Nucleus accumbens (tissue), 56 donors: ENCODE results near the gene GUCY2F.

Experiments used
- DNase-seq, 56 donors: peaks; one replicate each; lab custom pipeline; 2025; lab: John Stamatoyannopoulos, UW

GUCY2F gene

DNA sequence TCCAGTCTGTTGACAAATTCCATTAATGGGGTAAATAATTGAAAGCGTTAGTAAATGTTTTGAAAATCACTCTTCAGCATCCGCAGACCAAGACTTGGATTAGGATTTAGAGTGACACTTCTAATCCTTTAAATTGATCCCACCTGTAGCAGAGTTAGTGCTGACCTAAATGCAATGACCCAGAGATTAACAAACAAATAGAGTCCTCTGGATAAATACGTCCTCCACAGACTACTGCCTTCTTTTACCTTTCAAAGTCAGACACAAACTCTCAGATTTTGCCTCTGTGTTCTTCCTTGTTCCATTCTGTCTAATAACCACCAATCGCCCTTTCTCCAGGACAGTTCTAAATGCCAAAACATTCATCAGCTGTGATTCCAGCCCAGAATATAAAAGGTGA, at the start of gene GUCY2F:
Gene GUCY2F, minus strand, starts transcription at position 101 of the 400 bp plus-strand sequence. CDS start 6,150 bp downstream, outside the sequence.
- no peak for DNase-seq

DNA sequence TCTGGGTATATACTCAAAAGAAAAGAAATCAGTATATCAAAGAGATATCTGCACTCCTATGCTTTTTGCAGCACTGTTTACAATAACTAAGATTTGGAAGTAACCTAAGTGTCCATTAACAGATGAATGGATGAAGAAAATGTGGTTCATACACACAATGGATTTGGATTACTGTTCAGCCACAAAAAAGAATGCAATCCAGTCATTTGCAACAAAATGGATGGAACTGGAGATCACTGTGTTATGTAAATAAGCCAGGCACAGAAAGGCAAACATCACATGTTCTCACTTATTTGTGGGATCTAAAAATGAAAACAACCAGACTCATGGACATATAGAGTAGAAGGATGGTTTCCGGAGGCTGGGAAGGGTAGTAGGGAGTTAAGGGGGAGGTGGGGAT, 37.1 kb upstream of the GUCY2F start:
- DNase-seq = no peak

DNA sequence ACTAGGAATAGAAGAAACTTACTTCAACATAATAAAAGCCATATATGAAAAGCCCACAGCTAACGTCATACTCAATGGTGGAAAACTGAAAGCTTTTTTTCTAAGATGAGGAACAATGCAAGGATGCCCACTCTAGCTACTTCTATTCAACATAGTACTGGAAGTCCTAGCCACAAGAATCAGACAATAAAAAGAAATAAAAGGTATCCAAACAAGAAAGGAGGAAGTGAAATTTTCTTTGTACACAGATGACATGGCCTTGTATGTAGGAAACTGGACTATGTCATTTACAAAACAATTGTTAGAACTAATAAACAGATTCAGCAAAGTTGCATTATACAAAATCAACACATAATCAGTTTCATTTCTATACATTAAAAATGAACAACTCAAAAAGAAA, 29.2 kb upstream of the GUCY2F start:
- DNase-seq = no peak

DNA sequence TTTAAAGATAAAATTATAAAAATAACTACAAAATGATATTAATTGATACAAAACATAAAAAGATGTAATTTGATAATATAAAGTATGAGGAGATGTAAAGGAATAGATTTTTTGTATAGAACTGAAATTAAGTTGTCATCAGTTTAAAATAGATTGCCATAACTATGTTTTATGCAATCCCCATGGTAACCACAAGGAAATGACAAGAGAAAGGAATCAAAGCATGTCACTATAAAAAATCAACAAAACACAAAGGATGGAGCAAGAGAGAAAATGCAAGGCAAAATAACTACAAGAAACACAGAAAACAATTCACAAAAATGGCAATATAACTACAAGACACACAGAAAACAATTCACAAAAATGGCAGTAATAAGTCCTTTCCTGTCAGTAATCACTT, 27.0 kb upstream of the GUCY2F start:
- DNase-seq = no peak

DNA sequence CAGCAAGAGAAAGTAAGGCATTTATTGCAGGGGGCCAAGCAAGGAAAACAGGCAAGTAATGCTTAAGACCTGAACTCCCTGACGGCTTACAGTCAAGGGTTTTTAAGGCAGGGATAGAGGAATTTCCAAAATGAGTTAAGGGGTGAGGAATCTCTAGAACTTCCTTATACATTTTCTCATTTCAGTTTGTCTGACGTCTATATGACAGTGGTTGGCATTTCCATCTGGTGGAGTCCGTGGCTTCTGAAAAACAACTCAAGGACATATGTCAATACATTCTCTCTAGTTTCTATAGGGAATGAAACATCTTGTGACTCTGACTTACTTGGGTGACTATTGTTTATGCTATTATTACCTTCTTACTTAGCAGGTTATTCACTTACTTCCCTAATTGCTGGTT, 19.3 kb upstream of the GUCY2F start:
- DNase-seq = no peak

DNA sequence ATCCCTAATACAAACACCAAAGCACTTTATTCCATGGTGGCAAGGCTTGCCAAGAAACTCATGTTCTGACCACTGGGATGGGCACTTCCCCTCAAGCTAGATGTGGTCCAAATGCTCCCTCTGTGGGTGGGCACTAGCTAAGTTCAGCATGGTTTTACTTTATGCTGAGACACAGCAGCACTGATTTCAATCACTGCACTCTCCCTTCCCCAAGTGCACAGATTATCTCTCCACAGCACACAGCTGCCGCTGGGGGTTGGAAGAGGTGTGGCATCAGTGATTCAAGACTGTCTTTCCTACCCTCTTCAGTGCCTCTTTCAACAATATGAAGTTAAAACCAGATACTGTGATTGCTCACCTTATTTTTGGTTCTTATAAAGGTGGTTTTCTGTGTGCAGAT, 16.5 kb upstream of the GUCY2F start:
- DNase-seq = no peak

DNA sequence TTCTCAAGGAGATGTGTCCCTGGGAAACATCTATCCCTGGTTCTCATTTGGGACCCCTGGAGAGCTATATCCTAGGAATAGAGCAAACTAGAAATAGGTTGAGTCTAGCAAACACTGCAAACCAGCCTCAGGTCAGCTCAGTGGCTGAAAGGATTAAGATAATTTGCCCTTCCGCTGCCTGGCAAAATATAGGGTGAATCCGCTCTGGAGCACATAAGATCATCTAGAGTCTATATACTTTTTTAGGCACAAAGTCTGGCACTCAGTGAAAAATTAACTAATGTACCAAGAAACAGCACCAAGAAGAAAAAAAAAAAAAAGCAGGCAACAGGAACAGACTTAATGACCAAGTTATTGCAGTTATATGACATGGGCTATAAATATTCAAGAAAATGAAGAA, 7.3 kb upstream of the GUCY2F start:
- no peak for DNase-seq

DNA sequence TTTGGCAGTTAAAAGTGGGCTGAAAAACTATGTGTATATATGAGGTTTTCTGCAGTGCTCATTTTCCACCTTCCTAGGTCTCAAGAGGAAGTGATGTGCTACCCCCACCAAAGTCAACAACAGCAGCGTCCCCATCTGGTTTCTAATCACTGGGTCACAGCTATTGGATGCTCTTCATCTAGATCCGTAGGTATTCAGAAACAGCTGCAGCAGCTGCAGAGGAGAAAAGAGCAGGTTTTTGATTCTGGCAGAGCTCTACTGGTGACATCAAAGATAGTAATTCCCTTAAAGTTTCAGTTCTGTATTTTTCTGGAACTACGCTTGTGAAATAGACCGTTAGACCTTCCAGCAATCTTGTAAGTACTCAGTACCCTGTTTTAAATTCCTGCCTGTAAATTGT, 5.8 kb upstream of the GUCY2F start:
- DNase-seq = no peak

DNA sequence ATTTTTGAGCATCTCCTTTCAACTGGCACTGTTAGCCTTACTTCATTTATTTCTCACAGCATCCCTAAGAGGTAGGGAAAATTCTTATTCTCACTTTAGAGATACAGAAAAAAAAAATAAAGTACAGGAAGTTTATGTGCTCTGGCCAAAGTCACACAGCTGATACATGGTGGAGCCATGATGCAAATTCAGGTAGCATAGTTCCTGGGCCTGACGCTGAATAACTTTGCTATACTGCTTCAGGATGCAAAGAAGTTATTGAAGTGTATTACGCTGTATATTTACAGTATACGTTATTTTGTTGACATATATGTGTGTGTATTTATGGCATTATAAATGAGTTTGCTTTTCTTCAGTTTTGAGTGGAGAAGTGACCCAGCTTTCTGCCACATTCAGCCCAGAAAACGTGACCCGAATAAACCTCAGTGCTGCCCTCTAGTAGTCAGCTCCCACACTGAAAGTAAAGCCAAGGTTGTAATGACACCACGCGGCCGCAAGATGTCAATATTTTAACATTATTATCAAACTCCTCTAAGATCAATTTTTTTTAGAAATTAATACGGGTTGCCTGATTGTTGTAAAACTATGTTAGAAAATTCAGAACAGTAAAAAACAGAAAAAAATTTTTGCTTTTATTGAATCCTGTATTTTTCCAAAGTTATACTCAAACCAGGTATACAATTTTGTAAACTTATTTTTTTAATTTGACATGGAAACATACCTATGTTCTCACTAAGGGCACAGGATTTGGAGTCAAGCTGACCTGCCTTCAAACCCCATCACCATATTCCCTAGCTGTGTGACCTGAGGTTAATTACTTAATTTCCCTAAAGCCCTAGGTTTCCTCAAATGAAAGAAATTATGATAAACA, 3.8 kb upstream of the GUCY2F start:
- peak in 49 of 56 donors; percentile 0 to 66 (median 27) for DNase-seq

DNA sequence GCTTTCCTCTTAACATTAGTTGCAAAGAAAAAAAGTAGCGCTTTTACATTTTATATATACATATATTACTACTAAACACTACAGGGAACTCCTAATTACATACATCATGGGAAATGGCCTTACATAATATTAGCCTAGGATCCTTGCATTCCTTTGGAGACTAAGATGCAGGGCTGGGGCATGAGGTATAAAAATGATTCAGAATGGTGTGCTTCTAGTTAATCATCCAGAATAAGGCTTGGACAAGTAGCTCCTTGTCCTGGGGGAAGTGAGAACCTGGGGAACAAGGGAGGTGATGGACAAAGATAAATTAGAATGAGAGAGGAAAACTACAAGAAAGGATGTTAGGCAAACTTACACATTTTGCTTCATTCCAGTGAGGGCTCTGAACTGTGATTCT, 3.0 kb upstream of the GUCY2F start:
- DNase-seq = no peak

DNA sequence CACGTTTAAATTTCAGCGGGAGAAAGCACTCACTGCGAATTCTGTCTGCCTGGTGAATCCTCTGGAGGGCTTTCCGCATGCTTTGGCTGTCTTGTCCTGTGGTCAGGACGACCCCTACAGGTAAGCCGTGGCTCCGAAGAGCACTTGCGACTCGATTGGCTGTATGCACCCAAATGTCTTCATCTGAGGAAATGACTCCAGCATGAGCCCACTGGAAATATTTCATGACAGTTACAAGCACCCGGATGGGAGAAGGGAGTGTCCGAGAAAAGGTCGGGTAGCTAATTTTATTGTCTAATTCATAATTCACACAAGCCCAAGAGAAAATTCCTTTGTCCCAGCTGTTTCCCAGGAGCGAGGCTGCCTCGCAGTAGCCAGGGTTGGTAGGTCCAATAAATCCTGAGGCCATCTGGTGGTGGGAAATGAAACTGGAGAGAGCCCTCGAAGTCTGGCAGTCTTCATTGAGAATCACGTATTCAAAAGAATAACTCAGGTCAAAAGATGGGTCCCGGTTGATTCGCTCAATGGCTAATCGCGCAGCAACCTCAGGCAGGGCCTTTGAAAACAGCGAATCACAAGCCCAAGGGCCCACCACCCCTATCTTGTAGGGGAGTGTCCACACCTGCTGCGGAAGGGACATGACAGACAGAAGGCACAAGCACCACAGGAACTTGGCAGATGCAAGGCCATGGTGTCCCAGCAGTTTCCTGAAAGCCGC, 6.6 kb downstream of the GUCY2F start:
- peak in 48 of 56 donors; percentile 0 to 55 (median 16) for DNase-seq

DNA sequence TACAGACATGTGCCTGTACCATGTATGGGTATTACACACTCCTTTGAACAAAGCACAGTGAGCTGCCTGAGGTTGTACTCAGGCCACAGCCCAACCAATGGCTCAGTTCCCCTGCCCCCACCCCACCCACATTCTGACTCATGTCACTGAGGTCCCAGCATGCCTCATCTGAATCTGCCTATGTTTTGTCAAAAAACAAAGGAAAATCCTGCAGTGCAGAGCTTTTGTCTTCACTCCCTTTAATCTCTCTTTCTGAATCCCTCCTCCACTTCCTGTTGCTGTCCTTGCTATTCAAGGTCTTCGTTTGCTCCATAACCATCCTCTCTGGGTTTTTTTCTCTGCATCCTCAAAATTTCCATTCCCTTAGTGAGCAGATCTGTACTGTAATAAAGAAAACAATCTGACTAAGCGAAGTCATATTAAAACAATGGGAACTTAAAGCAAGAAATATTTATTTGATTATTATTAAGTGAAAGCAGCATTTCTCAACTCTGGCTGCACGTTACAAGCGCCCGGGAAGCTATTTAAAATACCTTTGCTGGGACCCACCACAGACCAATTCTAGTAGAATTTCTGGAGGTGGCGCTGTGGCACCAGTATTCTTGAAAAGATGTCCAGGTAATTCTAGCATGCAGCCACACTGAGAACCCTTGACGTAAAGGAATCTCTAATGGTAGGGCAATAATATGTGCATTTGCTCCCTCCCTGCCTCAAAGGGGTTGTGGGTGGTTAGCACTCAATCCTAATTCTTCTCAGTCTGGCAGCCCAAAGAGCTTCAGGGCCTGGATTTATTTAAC, 8.7 kb downstream of the GUCY2F start:
- DNase-seq = peak in 16 of 56 donors; percentile 0 to 16 (median 1)

DNA sequence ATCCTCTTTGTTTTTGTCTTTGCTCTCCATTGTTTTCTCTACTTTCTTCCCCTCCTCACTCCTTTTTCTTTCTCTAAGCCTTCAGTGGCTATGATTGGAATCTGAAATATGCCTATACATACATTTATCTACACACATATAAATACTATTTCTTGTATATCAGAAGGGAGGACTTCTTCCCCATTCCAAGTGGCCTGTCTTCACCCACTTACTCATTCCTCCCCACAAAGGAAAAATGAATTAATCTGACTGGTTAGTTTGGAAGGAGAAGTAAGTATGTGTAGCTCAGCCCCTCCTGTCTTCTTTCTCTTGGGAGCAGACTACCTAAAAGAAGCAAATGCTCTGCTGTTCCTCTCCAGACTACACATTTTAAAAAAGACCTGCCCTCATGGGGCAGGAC, 17.7 kb downstream of the GUCY2F start:
- no peak for DNase-seq

DNA sequence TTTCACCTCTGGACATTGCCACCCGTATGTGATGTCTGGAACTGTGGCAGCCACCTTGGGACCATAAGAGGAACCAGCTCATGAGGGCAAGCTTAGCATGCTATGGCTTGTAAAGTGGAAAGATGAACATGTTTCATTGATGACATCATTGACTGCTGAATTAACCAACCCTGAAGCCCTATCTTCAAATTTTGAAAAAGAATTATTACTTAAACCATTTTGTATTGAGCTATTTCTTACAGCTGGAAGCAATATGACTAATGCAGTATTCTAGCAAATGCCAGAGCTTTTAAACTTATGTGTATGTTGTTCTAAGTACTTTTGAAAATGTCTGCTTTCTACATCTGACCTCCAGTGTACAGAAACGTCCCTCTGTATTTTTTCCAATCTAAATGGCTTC, 18.1 kb downstream of the GUCY2F start:
- no peak for DNase-seq

DNA sequence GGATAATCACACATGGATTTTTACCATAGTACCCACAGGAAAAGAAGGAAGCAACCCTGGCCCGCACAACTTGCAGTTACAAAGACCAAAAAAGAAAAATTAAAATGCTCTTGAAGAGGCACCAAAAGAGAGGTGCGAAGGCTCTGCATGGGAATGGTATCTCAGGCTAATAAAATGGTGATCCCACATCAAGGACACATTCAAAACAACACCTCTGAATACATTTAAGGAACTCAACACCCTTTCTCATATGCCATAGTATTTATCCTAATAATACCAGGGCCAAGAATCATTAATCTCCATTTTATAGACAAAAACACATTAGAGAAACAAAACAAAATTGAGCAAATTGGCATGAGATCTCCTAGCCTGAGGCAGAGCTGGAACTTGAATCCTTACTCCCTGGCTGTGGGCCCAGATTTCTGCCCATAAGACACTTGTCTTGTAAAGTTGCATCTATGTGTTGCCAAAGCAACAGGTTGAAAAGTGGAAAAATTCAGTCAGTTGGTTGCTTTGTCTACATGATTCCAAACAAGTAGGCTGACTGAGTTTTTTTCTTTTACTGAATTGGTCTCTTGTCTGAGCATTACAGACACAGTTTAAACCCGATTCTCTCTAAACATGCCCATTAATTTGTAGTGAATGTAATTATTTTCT, 33.5 kb downstream of the GUCY2F start:
- peak in 19 of 56 donors; percentile 0 to 52 (median 6) for DNase-seq

DNA sequence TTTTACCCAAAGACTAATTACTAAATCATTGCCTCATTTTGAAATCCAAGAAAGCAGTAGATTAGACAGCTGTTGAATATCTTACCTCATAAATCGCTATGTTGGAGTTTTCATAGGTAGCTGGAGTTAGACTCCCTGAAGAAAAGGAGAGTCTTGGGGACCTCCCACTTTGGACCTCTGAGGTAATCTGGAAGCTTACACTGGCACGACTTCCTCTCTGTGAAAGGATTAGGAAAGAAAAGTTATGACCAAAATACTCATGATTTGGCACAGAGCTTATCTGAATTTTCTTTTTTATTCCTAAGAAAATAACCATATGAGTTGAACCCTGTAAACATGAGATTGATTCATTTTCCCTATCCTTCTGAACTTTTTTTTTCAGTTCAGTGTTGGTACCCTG, 40.6 kb downstream of the GUCY2F start:
- DNase-seq = no peak

DNA sequence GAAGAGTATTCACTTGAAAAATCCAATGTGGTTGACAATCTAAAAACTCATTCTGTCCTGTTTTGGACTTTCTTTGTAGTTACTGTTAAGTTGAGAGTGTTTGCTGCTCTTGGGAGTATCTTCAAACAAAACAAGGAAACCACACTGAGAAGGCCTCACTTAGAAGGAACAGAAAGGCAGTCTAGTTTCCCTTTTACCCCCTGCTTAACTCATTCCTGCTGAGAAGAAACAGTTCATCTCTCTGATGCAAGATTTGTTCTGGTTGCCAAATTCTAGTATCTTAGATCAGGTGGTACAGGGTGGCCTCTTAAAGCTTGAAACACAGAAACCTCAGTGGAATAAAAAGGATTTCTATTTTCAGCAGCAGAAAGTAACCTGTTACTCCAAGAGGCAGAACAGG, 41.4 kb downstream of the GUCY2F start:
- DNase-seq = no peak

DNA sequence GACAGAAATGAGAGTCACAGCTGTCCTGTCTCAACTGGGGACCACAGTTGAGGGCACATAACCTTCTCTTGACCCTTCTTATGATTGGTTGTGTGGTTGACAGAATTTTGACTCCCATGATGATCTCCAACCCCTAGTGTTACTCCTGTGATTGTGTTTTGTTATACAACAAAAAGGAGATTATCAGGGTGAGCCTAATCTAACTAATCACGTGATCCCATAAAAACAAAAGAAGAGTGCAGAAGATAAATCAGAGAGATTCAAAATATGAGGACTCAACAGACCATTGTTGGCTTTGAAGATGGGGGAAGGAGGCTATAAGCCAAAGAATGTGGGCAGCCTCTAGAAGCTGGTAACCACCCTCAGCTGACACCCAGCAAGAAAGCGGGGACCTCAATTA, 72.7 kb downstream of the GUCY2F start:
- DNase-seq = no peak

DNA sequence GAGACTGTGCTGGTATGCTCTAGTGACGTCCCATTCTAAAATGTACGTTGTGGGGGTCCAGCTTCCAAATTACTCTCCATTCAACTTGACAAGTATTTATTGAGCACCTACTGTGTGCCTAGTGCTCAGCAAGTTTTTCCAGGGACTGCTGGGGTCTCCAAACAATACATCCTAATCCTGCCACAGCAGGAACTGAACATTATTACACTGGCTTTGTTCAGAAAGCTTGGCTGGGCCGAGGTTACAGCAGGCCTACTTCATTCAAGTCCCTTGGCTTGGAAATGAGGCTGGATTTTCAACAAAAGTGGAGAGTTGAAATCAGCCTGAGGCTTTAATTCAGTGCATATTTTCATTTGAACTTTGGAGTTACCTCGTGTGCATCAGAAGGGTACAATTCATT, 78.0 kb downstream of the GUCY2F start:
- no peak for DNase-seq

DNA sequence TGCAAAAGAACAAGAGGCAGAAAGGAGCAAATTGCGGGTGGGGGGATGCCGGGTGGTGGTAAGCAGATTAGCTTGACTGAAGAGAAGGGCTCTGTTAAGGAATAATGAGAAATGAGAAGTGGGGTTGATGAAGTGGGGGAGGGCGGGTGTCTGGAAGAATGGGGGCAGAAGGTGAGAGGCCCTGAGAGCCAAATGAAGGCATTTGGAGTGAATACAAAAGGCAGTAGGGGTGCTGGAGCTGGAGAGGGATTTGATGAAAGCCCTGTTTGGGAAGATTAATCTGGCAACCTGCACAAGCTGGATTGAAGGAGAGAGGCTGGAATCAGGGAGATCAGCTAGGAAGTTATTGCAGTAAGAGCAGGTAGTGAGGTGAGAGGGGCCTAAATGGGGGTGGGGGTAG, 82.1 kb downstream of the GUCY2F start:
- no peak for DNase-seq

DNA sequence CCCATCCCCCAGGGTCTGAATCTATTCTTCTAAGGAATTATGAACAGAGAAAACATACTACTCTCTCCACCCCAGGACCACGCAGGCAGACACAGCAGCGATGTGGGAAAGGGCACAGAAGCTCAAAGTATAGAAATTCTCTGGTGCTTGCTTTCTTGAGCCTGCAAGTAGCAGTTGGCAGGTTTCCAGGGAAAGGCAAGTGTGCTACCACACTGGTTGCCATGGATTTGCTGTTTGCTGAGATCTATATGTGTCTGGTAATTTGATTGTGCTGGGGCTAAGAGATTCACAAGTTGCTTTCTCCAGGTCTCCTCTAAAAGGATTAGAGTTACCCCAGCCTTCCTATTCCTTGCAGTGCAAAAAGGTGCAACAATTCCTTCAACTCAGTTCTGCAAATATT, 83.1 kb downstream of the GUCY2F start:
- peak in 1 of 56 donors; percentile 0 for DNase-seq
